Measurements from ENCODE around the gene TKFC. TPM values are rescaled to one million over a fixed set of nuclear protein-coding genes. Genes with fewer than 3 reads are reported as not detected.

The TKFC gene, protein sequence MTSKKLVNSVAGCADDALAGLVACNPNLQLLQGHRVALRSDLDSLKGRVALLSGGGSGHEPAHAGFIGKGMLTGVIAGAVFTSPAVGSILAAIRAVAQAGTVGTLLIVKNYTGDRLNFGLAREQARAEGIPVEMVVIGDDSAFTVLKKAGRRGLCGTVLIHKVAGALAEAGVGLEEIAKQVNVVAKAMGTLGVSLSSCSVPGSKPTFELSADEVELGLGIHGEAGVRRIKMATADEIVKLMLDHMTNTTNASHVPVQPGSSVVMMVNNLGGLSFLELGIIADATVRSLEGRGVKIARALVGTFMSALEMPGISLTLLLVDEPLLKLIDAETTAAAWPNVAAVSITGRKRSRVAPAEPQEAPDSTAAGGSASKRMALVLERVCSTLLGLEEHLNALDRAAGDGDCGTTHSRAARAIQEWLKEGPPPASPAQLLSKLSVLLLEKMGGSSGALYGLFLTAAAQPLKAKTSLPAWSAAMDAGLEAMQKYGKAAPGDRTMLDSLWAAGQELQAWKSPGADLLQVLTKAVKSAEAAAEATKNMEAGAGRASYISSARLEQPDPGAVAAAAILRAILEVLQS
- 105 TPM for polyA plus RNA-seq (2013, experiment 1 of 4)
- 85.5 TPM for polyA plus RNA-seq (2013, experiment 2 of 4)
- 67.9 TPM for polyA plus RNA-seq (2013, experiment 3 of 4)
- polyA plus RNA-seq (2013, experiment 4 of 4), result 73.0 TPM

- H3K4me3 ChIP-seq (ENCODE audit: insufficient read depth, low read depth, low read length), result peak within 1 kb of the TSS; percentile 83
- H3K4me1 ChIP-seq (ENCODE audit: control insufficient read depth, insufficient read depth, low read length), result peaks cover 14% of the 10 kb centered on the region
- H3K27ac ChIP-seq (ENCODE audit: insufficient read depth, low read depth, low read length, poor library complexity, severe bottlenecking), result peak within 1 kb of the TSS; percentile 89
- H3K36me3 ChIP-seq (ENCODE audit: control insufficient read depth, insufficient read depth, low read length), result peaks cover 15% of the 10 kb centered on the region
- no peaks in the 10 kb centered on the region for H3K9me3 ChIP-seq (ENCODE audit: control insufficient read depth, low read length)
- no peaks in the 10 kb centered on the region for H3K27me3 ChIP-seq (ENCODE audit: control insufficient read depth, insufficient read depth, low read length, poor library complexity, severe bottlenecking)
- WGBS, 2 experiments, result 0% methylated on average over 81 of the region's 81 CpGs
These were observed at the start of gene TKFC, which contains the start of gene DDB1 for GRCh38 chr11:61332797-61333549. TKFC (plus strand) TSS chr11:61333228; CDS start chr11:61334729, 1,501 bp downstream. DDB1 (minus strand) TSS chr11:61333105; CDS start chr11:61332968, 137 bp downstream.

DNA sequence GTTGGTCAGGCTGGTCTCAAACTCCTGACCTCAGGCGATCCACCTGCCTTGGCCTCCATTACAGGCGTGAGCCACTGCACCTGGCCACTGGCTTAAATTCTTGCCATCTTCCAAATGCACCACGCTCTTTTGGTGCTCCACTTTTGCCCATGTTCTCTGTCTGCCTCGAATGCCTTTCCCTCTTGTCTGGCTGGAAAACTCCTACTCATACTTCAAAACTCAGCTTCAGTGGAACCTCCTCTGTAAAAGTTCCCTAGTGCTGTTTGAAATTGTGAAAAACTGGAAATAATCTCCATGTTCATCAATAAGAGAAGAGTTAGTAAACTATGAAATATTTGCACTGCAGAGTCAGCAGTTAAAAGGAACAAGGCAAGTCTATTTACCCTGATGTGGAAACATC, 49.4 kb upstream of the TKFC start:
- 93 to 97% methylated on average over 4 of the region's 4 CpGs for WGBS, 2 experiments
- no peaks in the 10 kb centered on the region for H3K27me3 ChIP-seq (ENCODE audit: control insufficient read depth, insufficient read depth, low read length, poor library complexity, severe bottlenecking)
- no peak overlapping the region for H3K4me3 ChIP-seq (ENCODE audit: insufficient read depth, low read depth, low read length)
- H3K9me3 ChIP-seq (ENCODE audit: control insufficient read depth, low read length), result no peaks in the 10 kb centered on the region
- H3K4me1 ChIP-seq (ENCODE audit: control insufficient read depth, insufficient read depth, low read length), result no peaks in the 10 kb centered on the region
- no peak overlapping the region for H3K27ac ChIP-seq (ENCODE audit: insufficient read depth, low read depth, low read length, poor library complexity, severe bottlenecking)
- peaks cover 13% of the 10 kb centered on the region for H3K36me3 ChIP-seq (ENCODE audit: control insufficient read depth, insufficient read depth, low read length)

DNA sequence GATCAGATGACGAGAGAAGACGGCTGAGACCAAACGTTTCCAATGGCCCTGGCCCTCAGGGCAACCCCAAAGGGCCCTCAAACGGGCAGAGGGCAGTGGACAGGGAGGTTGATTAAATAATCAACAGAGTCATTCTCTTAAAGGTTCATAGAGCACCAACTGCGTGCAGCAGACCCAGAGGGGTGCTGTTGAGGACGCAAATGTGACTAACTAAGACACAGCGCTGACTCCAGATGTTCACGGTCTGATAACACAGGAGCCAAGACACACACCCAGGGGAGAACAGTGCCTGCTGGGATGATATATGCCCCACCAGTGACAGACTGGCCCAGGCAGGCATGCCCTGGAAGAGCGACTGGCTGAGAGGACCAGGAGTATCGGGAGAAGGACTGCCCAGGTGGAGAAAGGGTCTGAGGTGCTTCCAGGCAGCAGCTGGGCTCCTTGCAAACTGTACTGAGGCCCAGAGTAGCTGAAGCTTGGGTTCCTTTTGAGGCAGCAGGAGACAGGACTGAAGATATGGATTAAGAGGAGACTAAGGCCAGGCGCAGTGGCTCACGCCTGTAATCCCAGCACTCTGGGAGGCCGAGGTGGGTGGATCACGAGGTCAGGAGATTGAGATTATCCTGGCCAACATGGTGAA, 45.6 kb upstream of the TKFC start:
- H3K9me3 ChIP-seq (ENCODE audit: control insufficient read depth, low read length), result no peaks in the 10 kb centered on the region
- H3K4me1 ChIP-seq (ENCODE audit: control insufficient read depth, insufficient read depth, low read length), result no peaks in the 10 kb centered on the region
- H3K4me3 ChIP-seq (ENCODE audit: insufficient read depth, low read depth, low read length), result no peak overlapping the region
- WGBS, 2 experiments, result 94 to 95% methylated on average over 14 of the region's 14 CpGs
- H3K36me3 ChIP-seq (ENCODE audit: control insufficient read depth, insufficient read depth, low read length), result peaks cover 13% of the 10 kb centered on the region
- no peaks in the 10 kb centered on the region for H3K27me3 ChIP-seq (ENCODE audit: control insufficient read depth, insufficient read depth, low read length, poor library complexity, severe bottlenecking)
- no peak overlapping the region for H3K27ac ChIP-seq (ENCODE audit: insufficient read depth, low read depth, low read length, poor library complexity, severe bottlenecking)

- H3K9me3 ChIP-seq (ENCODE audit: control insufficient read depth, low read length), result no peaks in the 10 kb centered on the region
- peaks cover 25% of the 10 kb centered on the region for H3K27me3 ChIP-seq (ENCODE audit: control insufficient read depth, insufficient read depth, low read length, poor library complexity, severe bottlenecking)
- H3K4me3 ChIP-seq (ENCODE audit: insufficient read depth, low read depth, low read length), result no peak overlapping the region
- no peak overlapping the region for H3K27ac ChIP-seq (ENCODE audit: insufficient read depth, low read depth, low read length, poor library complexity, severe bottlenecking)
- 83 to 86% methylated on average over 12 of the region's 12 CpGs for WGBS, 2 experiments
- peaks cover 2% of the 10 kb centered on the region for H3K36me3 ChIP-seq (ENCODE audit: control insufficient read depth, insufficient read depth, low read length)
- H3K4me1 ChIP-seq (ENCODE audit: control insufficient read depth, insufficient read depth, low read length), result peaks cover 8% of the 10 kb centered on the region
These were observed 41.9 kb upstream of the TKFC start for GRCh38 chr11:61290905-61291690.

GRCh38 chr11:61292356-61292755, 40.7 kb upstream of the TKFC start:
- H3K4me3 ChIP-seq (ENCODE audit: insufficient read depth, low read depth, low read length), result no peak overlapping the region
- H3K4me1 ChIP-seq (ENCODE audit: control insufficient read depth, insufficient read depth, low read length), result peaks cover 8% of the 10 kb centered on the region
- peaks cover 25% of the 10 kb centered on the region for H3K27me3 ChIP-seq (ENCODE audit: control insufficient read depth, insufficient read depth, low read length, poor library complexity, severe bottlenecking)
- H3K36me3 ChIP-seq (ENCODE audit: control insufficient read depth, insufficient read depth, low read length), result no peaks in the 10 kb centered on the region
- H3K27ac ChIP-seq (ENCODE audit: insufficient read depth, low read depth, low read length, poor library complexity, severe bottlenecking), result no peak overlapping the region
- 96% methylated on average over 2 of the region's 2 CpGs for WGBS, 2 experiments
- H3K9me3 ChIP-seq (ENCODE audit: control insufficient read depth, low read length), result no peaks in the 10 kb centered on the region

DNA sequence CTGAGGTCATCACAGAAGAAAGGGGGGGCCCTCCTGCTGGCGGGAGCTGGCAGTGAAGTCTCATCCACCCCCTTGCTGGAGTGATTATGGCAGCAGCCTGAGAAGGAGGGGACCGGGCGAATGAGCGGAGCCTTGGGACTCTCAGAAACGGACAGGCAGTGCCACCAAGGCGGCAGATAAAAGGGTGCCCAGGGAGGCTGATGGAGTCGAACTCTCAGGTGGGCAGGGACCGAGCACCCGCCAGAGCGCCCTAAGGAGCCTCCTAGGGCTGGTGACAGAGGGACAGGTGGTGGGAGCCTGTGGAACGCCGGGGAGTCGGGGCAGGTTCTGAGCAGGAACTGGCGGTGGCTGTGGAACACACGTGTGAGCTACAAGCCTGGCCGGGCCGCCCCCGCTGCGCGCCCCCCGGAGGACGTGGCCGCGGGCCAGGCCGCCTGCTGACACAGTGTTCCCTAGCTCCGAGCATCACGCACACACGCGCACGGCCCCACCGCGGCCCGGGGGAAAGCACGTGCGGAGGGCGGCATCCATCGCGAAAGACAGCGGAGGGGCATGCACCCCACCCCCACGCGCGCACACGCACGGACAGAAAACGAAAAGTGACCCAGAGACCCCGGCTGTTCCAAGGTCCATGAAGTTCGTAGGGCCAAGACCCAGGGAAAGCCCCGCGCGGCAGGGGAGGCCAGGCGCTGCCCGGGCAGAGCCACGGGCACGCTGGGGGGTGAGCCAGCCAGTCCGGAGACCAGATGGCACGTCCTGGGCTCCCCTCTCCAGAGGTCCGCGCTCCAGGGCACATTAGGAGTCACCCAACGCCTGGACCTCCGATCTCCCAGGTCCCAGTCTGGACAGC, 38.9 kb upstream of the TKFC start:
- peaks cover 25% of the 10 kb centered on the region for H3K27me3 ChIP-seq (ENCODE audit: control insufficient read depth, insufficient read depth, low read length, poor library complexity, severe bottlenecking)
- no peaks in the 10 kb centered on the region for H3K9me3 ChIP-seq (ENCODE audit: control insufficient read depth, low read length)
- peaks cover 8% of the 10 kb centered on the region for H3K4me1 ChIP-seq (ENCODE audit: control insufficient read depth, insufficient read depth, low read length)
- H3K4me3 ChIP-seq (ENCODE audit: insufficient read depth, low read depth, low read length), result peak overlapping the region; percentile 61
- H3K36me3 ChIP-seq (ENCODE audit: control insufficient read depth, insufficient read depth, low read length), result no peaks in the 10 kb centered on the region
- 2% methylated on average over 60 of the region's 60 CpGs for WGBS, 2 experiments
- H3K27ac ChIP-seq (ENCODE audit: insufficient read depth, low read depth, low read length, poor library complexity, severe bottlenecking), result no peak overlapping the region

DNA sequence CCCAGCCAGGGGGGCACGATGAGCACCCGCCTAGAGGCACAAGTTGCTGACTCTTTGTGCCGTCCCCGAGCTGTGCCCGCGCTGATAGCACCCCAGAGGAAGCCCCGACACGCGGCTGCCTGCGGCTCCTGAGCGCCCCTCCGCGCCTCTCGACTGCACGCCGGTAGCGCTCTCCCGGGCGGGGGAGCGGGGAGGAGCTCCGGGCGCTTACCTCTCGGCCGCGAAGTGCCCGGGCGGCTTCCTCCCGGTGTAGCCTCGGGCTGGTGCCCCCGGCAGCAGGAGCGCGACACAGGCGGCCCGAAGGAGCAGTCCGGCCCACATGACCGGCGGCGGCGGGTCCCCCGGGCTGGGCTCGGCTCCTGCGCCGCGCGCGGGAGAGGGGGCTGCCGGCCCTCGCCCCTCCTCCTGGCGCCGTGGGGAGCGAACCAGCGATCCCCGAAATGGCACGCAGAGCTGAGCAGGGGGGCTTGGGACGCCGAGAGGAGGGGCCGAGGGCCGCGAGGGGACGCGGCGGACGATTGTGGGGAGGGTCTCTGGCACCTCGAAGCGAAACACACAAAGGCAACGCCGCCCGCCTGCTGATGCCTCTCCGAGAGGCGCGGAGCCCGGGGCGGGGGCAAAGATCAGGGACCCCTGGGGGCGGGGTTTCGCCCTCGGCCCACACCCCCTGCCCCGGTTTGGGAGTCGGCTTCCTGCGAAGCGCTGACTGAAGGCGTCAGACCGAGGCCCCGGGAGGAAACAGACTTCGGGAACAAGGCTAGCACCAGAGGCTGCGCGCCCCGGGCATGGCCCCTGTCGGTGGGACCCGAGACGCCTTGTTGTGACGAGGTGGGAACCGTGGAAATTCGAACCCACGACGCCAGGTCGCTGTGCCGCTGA, 38.1 kb upstream of the TKFC start, which contains the start of gene VWCE:
TSS of gene VWCE (minus strand) at position 600 of the 879 bp plus-strand sequence. CDS start at position 321, 279 bp downstream.
- peaks cover 8% of the 10 kb centered on the region for H3K4me1 ChIP-seq (ENCODE audit: control insufficient read depth, insufficient read depth, low read length)
- peak within 1 kb of the TSS; percentile 61 for H3K4me3 ChIP-seq (ENCODE audit: insufficient read depth, low read depth, low read length)
- H3K27ac ChIP-seq (ENCODE audit: insufficient read depth, low read depth, low read length, poor library complexity, severe bottlenecking), result peak within 1 kb of the TSS; percentile 60
- peaks cover 7% of the 10 kb centered on the region for H3K36me3 ChIP-seq (ENCODE audit: control insufficient read depth, insufficient read depth, low read length)
- WGBS, 2 experiments, result 1% methylated on average over 97 of the region's 97 CpGs
- peaks cover 25% of the 10 kb centered on the region for H3K27me3 ChIP-seq (ENCODE audit: control insufficient read depth, insufficient read depth, low read length, poor library complexity, severe bottlenecking)
- no peaks in the 10 kb centered on the region for H3K9me3 ChIP-seq (ENCODE audit: control insufficient read depth, low read length)

- no peaks in the 10 kb centered on the region for H3K9me3 ChIP-seq (ENCODE audit: control insufficient read depth, low read length)
- H3K4me1 ChIP-seq (ENCODE audit: control insufficient read depth, insufficient read depth, low read length), result peaks cover 8% of the 10 kb centered on the region
- WGBS, 2 experiments, result 68 to 69% methylated on average over 12 of the region's 12 CpGs
- no peak overlapping the region for H3K27ac ChIP-seq (ENCODE audit: insufficient read depth, low read depth, low read length, poor library complexity, severe bottlenecking)
- H3K27me3 ChIP-seq (ENCODE audit: control insufficient read depth, insufficient read depth, low read length, poor library complexity, severe bottlenecking), result peaks cover 25% of the 10 kb centered on the region
- peak overlapping the region; percentile 61 for H3K4me3 ChIP-seq (ENCODE audit: insufficient read depth, low read depth, low read length)
- H3K36me3 ChIP-seq (ENCODE audit: control insufficient read depth, insufficient read depth, low read length), result peaks cover 13% of the 10 kb centered on the region
These were observed 37.5 kb upstream of the TKFC start for GRCh38 chr11:61295596-61295926.
